SU-DHL-6 (cell line): Measurements from ENCODE around the gene CXCR5.

Experiments used
- CTCF ChIP-seq: fragments of 200-600 bp; sonication (generic); IDR thresholded peaks from one replicate; pipeline ENCODE4 v1.5.1; 2017; ENCODE audit warnings: antibody characterized with exemption, mild to moderate bottlenecking, low read length, moderate library complexity; ENCODE audit not compliant: insufficient read depth, poor library complexity, severe bottlenecking
- EZH2phosphoT487 ChIP-seq: fragments of 200-600 bp; sonication (generic), shearing (Covaris generic); conservative IDR thresholded peaks from 2 replicates; pipeline ENCODE4 v1.6.1; 2018; ENCODE audit warnings: mild to moderate bottlenecking, antibody characterized with exemption, low read length, moderate library complexity, mixed read lengths

GRCh38 chr11:118888398-118888797 lies 4.7 kb downstream of the CXCR5 start:
- TF ChIP-seq EZH2phosphoT487 (no peak), CTCF (no peak)
